Endothelial cell of umbilical vein (primary cell): ENCODE data around the gene PLPPR2. TPM values are rescaled to one million over a fixed set of nuclear protein-coding genes. Genes with fewer than 3 reads are reported as not detected.

Experiments used
- BruUV-seq: library from RNA; stranded (reverse); fragments of 400-500 nt; replicated peaks from 2 replicates; lab custom pipeline; 2021; lab: Mats Ljungman, UMichigan
- CTCF ChIA-PET: fragments of 300-600, 350-600 bp; sonication (Branson Sonifier 250); formaldehyde crosslinking; loops from one replicate; lab custom pipeline; 2021; ENCODE audit warnings: antibody characterized with exemption, inconsistent platforms; lab: Charles Lee
- POLR2A ChIA-PET: fragments of 300-600, 350-600 bp; sonication (Branson Sonifier 250); formaldehyde crosslinking; loops from one replicate; lab custom pipeline; 2021; ENCODE audit warnings: antibody characterized with exemption, inconsistent platforms; lab: Charles Lee
- DNase-seq: peaks from one replicate; pipeline ENCODE4 v3.0.0-alpha.2; 2011; ENCODE audit warnings: low read depth, low spot score
- FAIRE-seq: peaks from 2 replicates; lab custom pipeline; 2011; peaks lifted over from hg19 to GRCh38; lab: Jason Lieb, UNC
- H2AFZ ChIP-seq: 2 replicates; pipeline ENCODE4 v1.6.0; 2012; ENCODE audit warnings: low read depth, low read length, control low read depth, inconsistent platforms
- H3K27ac ChIP-seq: 2 replicates; pipeline ENCODE4 v1.5.1; 2011; ENCODE audit warnings: low read depth, mild to moderate bottlenecking, control low read depth, low read length, moderate library complexity; ENCODE audit not compliant: insufficient read depth
- H3K27me3 ChIP-seq, 2 experiments: 2 replicates each; pipeline versions ENCODE4 v1.6.0 to v1.6.1; 2011; ENCODE audit warnings: low read length in 2 of 2, mixed read lengths in 1 of 2; ENCODE audit not compliant: control insufficient read depth in 2 of 2, insufficient read depth in 2 of 2
- H3K36me3 ChIP-seq, 2 experiments: 2 replicates in 1 of 2; 3 replicates in 1 of 2; pipeline ENCODE4 v1.5.1; 2011; ENCODE audit warnings: low read length in 2 of 2, mild to moderate bottlenecking in 1 of 2, moderate library complexity in 1 of 2; ENCODE audit not compliant: control insufficient read depth in 2 of 2, insufficient read depth in 2 of 2; ENCODE audit errors: extremely low read depth in 1 of 2
- H3K4me1 ChIP-seq: 3 replicates; pipeline ENCODE4 v1.5.1; 2011; ENCODE audit warnings: mild to moderate bottlenecking, low read length; ENCODE audit not compliant: control insufficient read depth, insufficient read depth; ENCODE audit errors: extremely low read depth
- H3K4me2 ChIP-seq: 2 replicates; pipeline ENCODE4 v1.6.1; 2011; ENCODE audit warnings: low read length, control low read depth, mixed read lengths; ENCODE audit not compliant: insufficient read depth
- H3K4me3 ChIP-seq, 3 experiments: fragments of 200-600 bp in 1 of 3; sonication (generic), shearing (Covaris generic) in 1 of 3; replicated peaks in 1 of 3; 2 replicates each; pipeline ENCODE4 v1.5.1; 2011 to 2016; ENCODE audit warnings: control low read depth in 3 of 3, low read length in 3 of 3, mild to moderate bottlenecking in 2 of 3, inconsistent platforms in 1 of 3, low read depth in 1 of 3, moderate library complexity in 1 of 3; ENCODE audit not compliant: insufficient read depth in 1 of 3
- H3K79me2 ChIP-seq: 2 replicates; pipeline ENCODE4 v1.6.0; 2012; ENCODE audit warnings: low read length, inconsistent platforms; ENCODE audit not compliant: control insufficient read depth, insufficient read depth
- H3K9ac ChIP-seq: replicated peaks from 2 replicates; pipeline ENCODE3; 2011; ENCODE audit warnings: low read length, control low read depth; ENCODE audit not compliant: insufficient read depth; ENCODE audit errors: extremely low read depth
- H3K9me1 ChIP-seq: replicated peaks from 3 replicates; pipeline ENCODE4 v1.6.0; 2011; ENCODE audit warnings: mild to moderate bottlenecking, low read length; ENCODE audit not compliant: control insufficient read depth, insufficient read depth; ENCODE audit errors: extremely low read depth
- H3K9me3 ChIP-seq: replicated peaks from 2 replicates; pipeline ENCODE4 v1.5.1; 2012; ENCODE audit warnings: low read length, inconsistent platforms; ENCODE audit not compliant: control insufficient read depth, insufficient read depth
- H4K20me1 ChIP-seq: replicated peaks from 2 replicates; pipeline ENCODE3; 2011; ENCODE audit warnings: mild to moderate bottlenecking, low read length; ENCODE audit not compliant: control insufficient read depth, insufficient read depth; ENCODE audit errors: extremely low read depth
- CTCF ChIP-seq, 2 donors: IDR thresholded peaks; 1 replicate in 1 of 2; 2 replicates in 1 of 2; pipeline ENCODE4 v1.5.1; 2011; ENCODE audit warnings: low read length in 2 of 2, mild to moderate bottlenecking in 2 of 2, moderate library complexity in 2 of 2, control low read depth in 1 of 2, inconsistent platforms in 1 of 2, low read depth in 1 of 2; ENCODE audit not compliant: insufficient read depth in 1 of 2; ENCODE audit errors: extremely low read depth in 1 of 2
- FOS ChIP-seq: IDR thresholded peaks from 2 replicates; pipeline ENCODE4 v1.6.1; 2011; ENCODE audit warnings: mild to moderate bottlenecking, low read length, moderate library complexity, borderline replicate concordance; ENCODE audit not compliant: insufficient read depth
- JUN ChIP-seq: IDR thresholded peaks from 2 replicates; pipeline ENCODE4 v1.6.1; 2011; ENCODE audit warnings: borderline replicate concordance, low read depth; ENCODE audit not compliant: insufficient read length, insufficient read depth
- MAX ChIP-seq: IDR thresholded peaks from 2 replicates; pipeline ENCODE4 v1.6.1; 2011; ENCODE audit not compliant: insufficient read depth, insufficient read length
- MYC ChIP-seq: IDR thresholded peaks from one replicate; pipeline ENCODE4 v1.6.1; 2011; ENCODE audit warnings: mild to moderate bottlenecking, low read depth, low read length
- POLR2A ChIP-seq: IDR thresholded peaks from 2 replicates; pipeline ENCODE4 v1.6.1; 2012; ENCODE audit warnings: low read depth, mild to moderate bottlenecking, control low read depth, low read length
- POLR2AphosphoS5 ChIP-seq: IDR thresholded peaks from 2 replicates; pipeline ENCODE4 v1.6.1; 2012; ENCODE audit warnings: low read depth, mild to moderate bottlenecking, control low read depth, low read length, moderate library complexity; ENCODE audit not compliant: insufficient read depth
- dilution Hi-C: fragments of 300-500 bp; cut with MboI; formaldehyde crosslinking; loops from one replicate; pipeline ENCODE4 v1.15.0; 2019; ENCODE audit warnings: low sequenced_read_pairs; ENCODE audit not compliant: extremely low pct_ligation_motif_present
- intact Hi-C: fragments of 100-400 bp; cut with micrococcal nuclease; formaldehyde crosslinking; loops from one replicate; pipeline ENCODE4 v1.10.0; 2022
- polyA plus RNA-seq, 4 experiments: library from polyadenylated mRNA; depleted of rRNA in 3 of 4; stranded (reverse) in 3 of 4; unstranded in 1 of 4; fragments of >200 nt; gene quantifications; 2 replicates each; pipeline versions ENCODE4 v1.2.1 to v1.2.3, GENCODE V29; 2011 to 2012; ENCODE audit warnings: missing spikeins in 1 of 4
- total RNA-seq: library from RNA; stranded (reverse); gene quantifications from 2 replicates; pipeline ENCODE4 v1.2.3, GENCODE V29; 2021

Gene PLPPR2
- total and polyA plus RNA-seq, 2 donors (not counting 3 experiments of a cell fraction or from before 2014, with no cell fraction given): 23.7 to 28.7 TPM

GRCh38 chr19:11331502-11331901 is 23.7 kb upstream of the PLPPR2 start:
- H3K4me2 ChIP-seq: no peak overlapping the region
- TF ChIP-seq JUN: no peak
- TF ChIP-seq MAX: no peak
- no peak for TF ChIP-seq FOS
- no peak for TF ChIP-seq POLR2A
- TF ChIP-seq MYC: no peak
- no peak for TF ChIP-seq CTCF (IDR thresholded peaks at IDR 0.05; ENCODE audit: extremely low read depth in 1 of 2, insufficient read depth in 1 of 2, low read depth in 1 of 2, low read length in 2 of 2)
- TF ChIP-seq POLR2AphosphoS5: no peak
- H3K27me3 ChIP-seq: no peaks in the 10 kb centered on the region
- H4K20me1 ChIP-seq: no peaks in the 10 kb centered on the region
- H3K36me3 ChIP-seq: peaks cover 0 to 22% of the 10 kb centered on the region in 2 experiments
- BruUV-seq: no TSS peak
- no peaks in the 10 kb centered on the region for H3K79me2 ChIP-seq
- dilution Hi-C loops (no loop called here), intact Hi-C loops (no loop called here)
- no peak overlapping the region for H3K9ac ChIP-seq
- H3K9me1 ChIP-seq: no peaks in the 10 kb centered on the region
- ChIA-PET POLR2A (no interaction called here), CTCF (interaction anchor here (0.6 to 1.4 kb wide), 4 partner anchors 8 to 87 kb away, joined by 3 to 5 read pairs (median 4); partner anchors contain the start of genes RAB3D and RGL3)
- H3K9me3 ChIP-seq: no peaks in the 10 kb centered on the region
- DNase-seq: no peak
- FAIRE-seq: no peak
- H3K4me3 ChIP-seq: no peak overlapping the region
- H3K27ac ChIP-seq: no peak overlapping the region
- H3K4me1 ChIP-seq: no peaks in the 10 kb centered on the region
- H2AFZ ChIP-seq: no peak overlapping the region
